Omental fat pad (tissue), 4 donors: ENCODE results near the gene SERPINA4. TPM values are rescaled to one million over a fixed set of nuclear protein-coding genes. Genes with fewer than 3 reads are reported as not detected.
A peak's percentile ranks its signal among the peaks of the same experiment; 100 is the strongest.

Experiments
- ATAC-seq: fragments of 150-250 bp; one replicate; pipeline ENCODE4 v1.9.1; 2016; ENCODE audit warnings: mild to moderate bottlenecking, moderate library complexity; ENCODE audit not compliant: low FRiP score
- DNase-seq: peaks from one replicate; pipeline ENCODE4 v3.0.0-alpha.2; 2019; ENCODE audit warnings: low spot score
- CTCF ChIP-seq, 3 donors: fragments of 450-650 bp; IDR thresholded peaks; one replicate each; pipeline ENCODE4 v1.5.1; 2016 to 2017; ENCODE audit warnings: antibody characterized with exemption in 3 of 3, mild to moderate bottlenecking in 3 of 3, moderate library complexity in 2 of 3
- total RNA-seq, 4 donors: library from RNA; depleted of rRNA; stranded (reverse); fragments of >200 nt; gene quantifications; one replicate each; pipeline ENCODE4 v1.1.0, GENCODE V29; 2016

Gene SERPINA4
- total RNA-seq, 4 donors from 2014 or later, result not detected

GRCh38 chr14:94559638-94560290, 1.5 kb upstream of the SERPINA4 start:
- ATAC-seq (no peak), DNase-seq (peak; percentile 16)
- TF ChIP-seq CTCF (IDR thresholded peaks at IDR 0.05), result no peak

DNA sequence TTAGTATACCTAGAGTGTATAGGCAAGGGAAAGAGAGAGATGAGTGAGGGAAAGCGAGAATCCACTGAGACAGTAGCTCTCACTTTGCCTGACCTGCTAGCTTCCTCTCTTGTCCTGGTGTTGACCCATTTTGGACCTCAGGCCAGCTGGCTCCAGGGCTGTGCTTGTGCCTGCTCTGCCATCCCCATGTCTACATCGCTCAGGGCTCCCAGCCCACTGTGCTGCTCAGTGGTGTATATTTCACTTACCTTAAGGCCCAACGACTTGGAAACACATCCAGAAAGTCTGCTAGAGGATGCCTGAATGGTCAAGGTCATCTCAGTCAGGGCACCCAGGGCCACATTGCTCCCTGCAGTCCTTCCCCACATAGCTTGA, 964 bp upstream of the SERPINA4 start:
- no peak for ATAC-seq
- no peak for TF ChIP-seq CTCF (IDR thresholded peaks at IDR 0.05)
- DNase-seq, result peak; percentile 6

DNA sequence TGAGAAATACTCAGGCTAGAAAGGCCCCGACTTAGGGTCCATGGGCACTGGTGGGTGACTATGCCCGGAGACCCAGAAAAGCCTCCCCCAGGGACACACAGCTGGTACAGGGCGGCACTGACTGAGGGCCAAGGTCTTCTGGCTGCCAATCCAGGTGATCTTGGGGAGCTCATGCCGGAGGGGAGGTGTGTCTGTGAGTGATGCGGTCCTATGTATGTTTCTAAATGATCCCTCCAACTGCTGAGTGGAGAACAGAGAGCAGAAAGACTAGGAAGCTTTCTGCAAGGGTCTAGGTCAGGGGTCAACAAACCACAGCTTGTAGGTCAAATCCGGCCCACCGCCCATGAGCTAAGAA, 391 bp downstream of the SERPINA4 start:
- TF ChIP-seq CTCF (IDR thresholded peaks at IDR 0.05), result no peak
- ATAC-seq, result no peak

DNA sequence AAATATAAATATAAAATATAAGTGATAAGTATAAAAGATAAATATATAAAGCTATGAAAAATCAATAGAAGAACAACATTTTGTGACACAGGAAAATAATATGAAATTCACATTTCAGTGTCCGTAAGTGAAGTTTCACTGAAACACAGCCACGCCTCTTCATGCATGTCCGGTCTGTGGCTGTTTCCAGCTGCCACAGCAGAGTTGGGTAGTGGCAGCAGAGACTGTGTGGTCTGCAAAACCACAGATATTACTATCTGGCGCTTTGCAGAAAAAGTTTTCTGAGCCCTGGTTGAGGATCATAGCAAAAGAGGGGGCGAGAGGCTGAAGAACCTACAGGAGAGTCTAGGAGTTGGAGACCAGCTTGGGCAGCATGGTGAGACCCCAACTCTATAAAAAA, 780 bp downstream of the SERPINA4 start:
- no peak for ATAC-seq
- peak; percentile 7 for DNase-seq
- no peak for TF ChIP-seq CTCF (IDR thresholded peaks at IDR 0.05)

More for the DNA sequence above, 391 bp downstream of the SERPINA4 start:
- no peak for DNase-seq

- DNase-seq (peak; percentile 11), ATAC-seq (no peak)
- no peak for TF ChIP-seq CTCF (IDR thresholded peaks at IDR 0.05)
Observed at GRCh38 chr14:94562941-94563883, 2.0 kb downstream of the SERPINA4 start.

DNA sequence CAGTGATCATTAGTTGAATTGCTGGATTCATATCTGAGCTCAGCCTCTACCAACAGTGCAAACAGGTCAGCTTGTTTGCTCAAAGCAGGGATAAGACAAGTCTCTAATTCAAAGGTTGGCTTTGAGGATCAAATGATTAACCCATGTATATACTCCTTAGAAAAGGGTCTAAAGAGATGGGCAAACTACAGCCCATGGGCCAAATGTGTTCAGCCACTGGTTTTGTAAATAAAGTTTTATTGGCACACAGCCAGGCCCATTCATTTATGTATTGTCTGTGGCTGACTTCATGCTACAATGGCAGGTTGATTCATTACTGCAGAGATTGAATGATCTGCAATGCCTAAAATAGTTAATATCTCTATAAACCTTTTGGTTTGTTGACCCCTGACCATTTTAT, 3.1 kb downstream of the SERPINA4 start:
- no peak for ATAC-seq
- no peak for DNase-seq
- no peak for TF ChIP-seq CTCF (IDR thresholded peaks at IDR 0.05)
